ENCODE data around the gene IGFL4.

The IGFL4 gene

GRCh38 chr19:46018729-46019251 lies 22.0 kb downstream of the IGFL4 start:
- DNase-seq: no peak

- no peak for DNase-seq
Observed at GRCh38 chr19:46017874-46018675, 22.7 kb downstream of the IGFL4 start.

- no peak for DNase-seq
Observed at GRCh38 chr19:46017095-46017429, 23.7 kb downstream of the IGFL4 start.

DNA sequence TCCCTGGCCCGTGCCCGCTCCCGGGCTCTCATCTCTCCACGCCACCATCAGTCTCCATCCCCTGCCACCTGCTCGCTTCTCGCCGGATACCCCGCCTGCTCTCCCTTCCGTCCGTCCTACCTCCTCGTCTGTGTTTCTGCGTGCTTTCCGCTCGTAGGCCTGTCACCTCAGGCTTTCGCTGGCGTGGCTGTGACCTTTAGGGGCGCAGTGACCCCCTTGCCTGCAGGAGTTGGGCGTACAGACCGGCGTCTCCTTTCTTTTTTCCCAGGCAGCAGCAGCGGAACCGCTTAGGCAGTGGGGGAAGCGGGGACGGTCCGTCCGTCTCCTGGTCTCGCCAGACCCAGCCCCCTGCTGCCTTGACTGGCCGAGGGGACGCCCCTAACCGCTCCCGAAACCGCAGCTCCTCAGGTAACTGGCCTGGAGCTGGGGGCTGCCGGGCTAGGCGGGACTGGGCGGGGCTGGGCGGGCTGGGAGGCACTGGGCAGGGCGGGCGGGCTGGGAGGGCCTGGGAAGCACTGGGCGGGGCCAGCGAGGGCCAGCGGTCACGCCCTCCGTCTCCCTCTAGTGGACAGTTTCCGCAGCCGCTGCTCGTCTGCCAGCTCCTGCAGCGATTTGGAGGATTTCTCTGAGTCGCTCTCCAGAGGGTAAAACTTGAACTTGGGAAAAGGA lies 24.2 kb downstream of the IGFL4 start:
- DNase-seq: peak; percentile 76

- DNase-seq: peak; percentile 15
Observed at GRCh38 chr19:46015687-46016425, 24.9 kb downstream of the IGFL4 start.

- peak; percentile 66 for DNase-seq
Observed at GRCh38 chr19:46014941-46015686, 25.7 kb downstream of the IGFL4 start.

DNA sequence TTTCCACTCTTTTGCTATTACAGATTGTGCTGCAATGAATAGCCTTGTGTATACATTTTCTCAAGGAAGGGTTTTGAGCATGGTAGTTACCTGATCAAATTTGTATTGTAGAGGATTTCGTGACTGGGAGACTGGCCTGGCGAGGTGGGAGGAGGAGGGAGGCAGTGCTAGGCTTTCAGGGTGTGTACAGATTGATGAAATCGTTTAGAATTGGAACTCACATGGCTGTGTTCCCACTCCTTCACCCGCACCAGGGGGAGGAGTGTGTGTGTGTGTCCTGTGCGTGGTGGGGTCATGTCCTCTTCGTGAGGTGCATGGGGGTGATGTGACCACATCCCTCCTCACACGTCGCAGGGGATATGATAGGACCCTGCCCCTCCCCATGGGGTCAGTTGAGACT lies 26.3 kb downstream of the IGFL4 start:
- DNase-seq: no peak

DNA sequence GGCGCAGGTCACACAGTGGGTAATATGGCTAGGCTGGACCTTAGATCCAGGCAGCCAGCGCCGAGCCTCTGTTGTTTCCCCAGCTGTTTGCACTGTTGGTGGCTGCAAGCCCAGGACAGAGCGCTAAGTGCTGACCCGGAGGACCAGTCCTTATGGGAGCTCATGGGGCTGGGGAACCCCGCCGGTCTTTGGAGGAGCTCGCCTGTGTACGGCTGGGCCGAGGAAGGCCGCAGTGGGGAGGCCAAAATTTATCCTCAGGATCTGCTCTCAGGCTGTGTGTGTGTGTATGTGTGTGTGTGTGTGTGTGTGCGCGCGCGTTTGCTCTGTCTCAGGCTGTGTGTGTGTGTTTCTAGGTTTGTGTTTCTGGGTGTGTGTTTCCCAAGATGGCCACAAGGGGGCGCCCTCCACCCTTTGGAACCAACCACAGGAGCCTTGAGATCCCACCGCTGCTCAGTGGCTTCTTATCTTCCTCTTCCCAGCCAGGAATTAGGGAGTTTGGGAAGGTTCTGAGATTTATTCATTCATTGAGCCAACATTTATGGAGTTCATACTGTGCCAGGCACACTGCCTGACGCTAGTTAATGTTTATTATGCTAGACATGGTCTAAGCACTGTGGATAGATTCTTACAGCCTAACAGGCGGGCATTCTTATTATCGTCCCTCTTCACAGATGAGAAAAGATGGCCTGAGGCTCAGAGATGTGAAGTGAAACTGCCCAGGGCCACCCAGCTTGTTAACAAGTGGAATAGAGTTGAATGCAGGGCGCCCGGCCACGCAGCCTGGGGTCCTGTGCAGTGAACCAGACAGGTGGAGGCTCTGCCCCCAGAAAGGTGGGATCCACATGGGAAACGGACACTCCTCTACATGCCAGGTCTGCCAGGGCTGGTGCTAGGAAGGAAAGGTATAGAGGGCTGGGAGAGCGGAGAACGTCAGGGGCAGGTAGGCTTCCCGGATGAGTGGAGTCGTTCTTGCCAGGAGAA lies 31.0 kb downstream of the IGFL4 start:
- peak; percentile 52 for DNase-seq

DNA sequence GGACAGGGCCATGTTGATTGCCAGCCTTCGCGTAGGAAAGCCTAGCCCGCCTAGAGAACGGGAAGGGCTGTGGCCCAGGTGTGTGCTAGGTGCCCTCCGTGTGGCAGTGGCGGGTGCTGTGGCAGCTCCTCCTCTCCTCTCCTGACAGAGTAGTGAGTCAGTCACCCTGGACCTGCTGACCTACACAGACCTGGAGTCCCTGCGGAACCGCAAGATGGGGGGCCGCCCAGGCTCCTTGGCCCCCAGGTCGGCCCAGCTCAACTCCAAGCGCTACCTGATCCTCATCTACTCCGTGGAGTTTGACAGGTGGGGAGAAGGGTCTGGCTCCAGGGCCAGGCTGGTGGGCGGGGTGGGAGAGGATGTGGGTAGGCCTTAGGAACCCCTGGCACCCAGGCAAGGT lies 34.4 kb downstream of the IGFL4 start:
- DNase-seq: no peak

DNA sequence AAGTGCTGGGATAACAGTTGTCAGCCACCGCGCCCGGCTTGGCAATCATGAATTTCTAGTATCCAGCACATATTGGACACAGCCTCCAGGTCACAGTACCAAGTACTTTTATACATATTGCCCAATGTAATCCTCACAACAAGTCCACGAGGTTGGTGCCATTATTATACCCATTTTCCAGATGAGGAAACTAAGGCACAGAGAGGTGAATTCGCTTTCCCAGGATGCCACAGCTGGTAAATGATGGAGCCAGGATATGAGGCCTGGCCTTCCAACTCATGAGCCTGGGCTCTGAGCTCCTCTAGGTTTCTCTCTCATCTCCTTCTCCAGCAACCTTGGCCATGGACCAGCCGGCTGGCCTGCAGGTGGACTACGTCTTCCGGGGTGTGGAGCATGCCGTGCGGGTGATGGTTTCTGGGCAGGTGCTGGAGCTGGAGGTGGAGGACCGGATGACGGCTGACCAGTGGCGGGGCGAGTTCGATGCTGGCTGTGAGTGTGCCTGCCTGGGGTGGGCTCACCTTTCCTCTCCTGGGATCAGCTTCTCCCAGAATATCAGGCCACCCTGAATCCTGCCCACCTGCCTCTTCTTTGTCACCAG lies 38.0 kb downstream of the IGFL4 start:
- no peak for DNase-seq

DNA sequence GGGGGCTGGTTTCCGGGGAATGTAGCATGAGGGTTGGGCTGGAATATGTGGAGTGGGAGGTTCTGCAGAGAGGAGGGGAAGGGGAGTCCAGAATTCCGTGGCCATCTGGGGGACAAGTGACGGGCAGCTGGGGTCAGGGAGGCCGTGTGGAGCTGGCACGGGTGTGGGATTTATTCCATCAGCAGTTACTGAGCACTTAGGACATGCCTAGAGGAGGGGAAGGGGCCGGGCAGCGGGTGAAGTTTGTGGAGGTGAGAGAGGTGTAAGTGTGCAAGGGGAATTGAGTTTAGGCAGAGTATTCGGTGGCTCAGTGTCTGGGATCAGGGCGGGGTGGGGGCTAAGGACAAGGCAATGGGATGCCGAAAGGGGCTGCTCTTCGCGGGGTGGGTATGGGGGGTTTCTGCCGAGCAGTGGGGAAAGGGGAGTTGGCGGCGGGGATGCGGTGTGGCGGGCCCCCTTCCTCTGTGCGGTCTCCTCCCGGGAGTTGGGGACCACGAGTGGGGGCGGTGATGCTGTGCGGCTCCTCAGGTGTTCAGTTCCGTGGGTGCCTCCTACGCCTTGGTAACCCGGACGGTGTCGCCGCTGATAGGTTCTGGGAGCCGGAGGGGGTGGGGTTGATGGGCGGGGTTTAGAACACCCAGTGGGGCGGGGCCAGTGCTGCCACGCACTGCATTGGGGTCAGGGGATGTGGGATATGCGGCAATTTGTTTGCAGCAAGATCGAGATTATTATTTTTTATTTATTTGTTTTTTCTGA lies 40.1 kb downstream of the IGFL4 start:
- DNase-seq: peak; percentile 77

- DNase-seq: peak; percentile 37
Observed at GRCh38 chr19:45999653-46000121, 41.1 kb downstream of the IGFL4 start.

DNA sequence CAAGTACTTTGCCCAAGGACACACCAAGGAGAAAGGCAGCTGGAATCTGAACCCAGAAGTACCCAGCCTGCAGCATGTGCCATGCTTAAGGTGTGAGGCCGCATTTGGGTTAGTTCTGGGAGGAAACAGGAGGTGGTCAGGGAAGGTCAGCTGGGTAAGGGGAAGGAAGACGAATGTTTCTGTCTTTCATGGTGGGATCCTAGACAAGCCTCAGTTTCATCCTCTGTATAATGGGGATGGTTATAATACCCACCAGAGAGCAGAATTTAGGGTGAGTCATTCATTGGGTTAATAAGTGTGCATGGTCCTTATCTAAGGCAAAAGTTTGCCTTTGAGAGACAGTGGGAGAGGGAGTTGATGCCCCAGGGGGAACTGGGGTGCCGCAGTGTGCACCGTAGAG lies 42.0 kb downstream of the IGFL4 start:
- no peak for DNase-seq

GRCh38 chr19:45996933-45997332 lies 43.9 kb downstream of the IGFL4 start:
- DNase-seq: no peak

DNA sequence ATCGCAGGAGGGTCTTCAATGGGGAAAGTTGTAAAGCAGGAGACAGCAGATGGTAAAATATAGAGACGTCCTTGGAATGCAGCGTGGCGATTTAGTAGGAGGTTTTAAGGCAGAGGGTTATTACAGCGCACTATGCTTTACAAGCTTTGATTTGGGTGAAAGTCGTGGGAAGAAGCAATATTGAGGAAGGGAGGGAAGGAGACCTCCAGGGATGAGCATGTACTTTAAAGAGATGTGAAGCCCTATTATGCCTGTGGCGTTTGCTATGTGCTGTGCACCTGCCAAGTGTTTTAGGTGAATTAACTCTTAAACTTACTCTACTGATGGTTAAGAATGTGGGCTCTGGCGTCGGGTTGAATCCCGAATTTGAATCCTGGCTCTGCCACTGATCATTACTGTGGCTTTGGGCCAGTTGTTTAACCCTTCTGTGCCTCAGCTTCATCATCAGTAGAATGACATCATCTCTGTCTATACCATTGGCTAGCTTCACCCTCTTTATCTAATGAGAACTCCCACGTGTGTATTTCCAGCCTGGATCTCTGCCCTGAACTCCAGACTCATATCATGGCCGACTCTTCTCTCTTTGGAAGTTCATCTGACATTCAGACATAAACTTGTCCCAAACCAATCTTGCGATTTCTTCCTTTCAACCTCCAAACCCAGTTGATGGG lies 45.0 kb downstream of the IGFL4 start:
- no peak for DNase-seq

GRCh38 chr19:45994998-45995714 lies 45.6 kb downstream of the IGFL4 start, which contains the start of gene CCDC61:
TSS of gene CCDC61 (plus strand) at chr19:45995467. CDS start at chr19:46003019, 7,552 bp downstream.
- peak; percentile 97 for DNase-seq

DNA sequence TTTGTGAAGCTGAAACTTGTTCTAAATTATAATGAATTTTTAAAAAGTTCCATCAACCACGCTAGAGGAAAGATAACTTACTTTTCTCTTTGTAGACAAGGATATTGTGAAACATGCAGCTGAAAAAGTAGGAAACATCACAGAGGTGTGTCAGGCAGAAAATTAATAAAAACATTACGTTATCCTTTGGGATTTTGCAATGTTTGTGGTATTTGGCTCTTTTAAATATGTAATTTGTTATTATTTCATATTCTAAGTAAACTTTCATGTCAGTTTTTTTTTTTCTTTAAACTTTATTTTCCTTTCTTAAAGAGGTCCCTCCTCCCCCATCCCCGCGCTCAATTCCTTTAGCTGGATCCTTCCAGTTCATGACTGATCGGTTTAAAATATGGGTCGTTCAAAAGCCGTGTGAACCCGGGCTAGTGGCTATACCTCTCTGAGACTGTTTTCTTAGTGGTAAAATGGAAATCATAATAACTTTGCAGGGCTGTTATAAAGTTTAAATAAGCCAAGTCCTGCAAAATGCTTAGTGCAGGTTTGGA lies 46.3 kb downstream of the IGFL4 start:
- DNase-seq: no peak

DNA sequence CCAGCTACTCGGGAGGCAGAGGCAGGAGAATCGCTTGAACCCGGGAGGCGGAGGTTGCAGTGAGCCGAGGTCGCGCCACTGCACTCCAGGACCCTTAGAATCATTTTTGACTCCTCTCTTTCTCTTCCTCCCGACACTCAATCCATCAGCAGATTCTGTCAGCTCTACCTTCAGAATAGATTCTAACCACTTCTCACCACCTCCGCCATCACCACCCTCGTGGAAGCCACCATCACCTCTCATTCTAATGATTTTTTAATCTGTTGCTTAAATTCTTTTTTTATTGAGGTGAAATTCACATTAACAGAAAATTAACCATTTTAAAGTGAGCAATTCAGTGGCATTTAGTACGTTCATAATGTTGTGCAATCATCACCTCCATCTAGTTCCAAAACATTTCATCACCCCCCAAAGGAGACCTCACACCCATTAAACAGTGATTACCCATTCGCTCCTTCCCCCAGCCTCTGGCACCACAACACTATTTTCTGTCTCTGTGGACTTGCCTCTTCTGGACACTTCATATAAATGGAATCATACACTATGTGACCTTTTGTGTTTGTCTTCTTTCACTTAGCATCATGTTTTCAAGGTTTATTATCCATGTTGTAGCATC lies 50.6 kb downstream of the IGFL4 start:
- no peak for DNase-seq
